K562 (cell line): ENCODE measurements around the gene CMIP. TPM values are rescaled to one million over a fixed set of nuclear protein-coding genes. Genes with fewer than 3 reads are reported as not detected.

ENCODE experiments used
- ADNP ChIP-seq: fragments of 200-800 bp; sonication (Bioruptor generic); IDR thresholded peaks from 2 replicates; pipeline ENCODE4 v1.6.1; 2016; ENCODE audit warnings: missing genetic modification characterization, missing compliant biosample characterization
- ARHGAP35 ChIP-seq: fragments of 450-650 bp; IDR thresholded peaks from 2 replicates; pipeline ENCODE4 v1.6.1; 2018; ENCODE audit not compliant: partially characterized antibody
- ATF7 ChIP-seq: fragments of 450-650 bp; IDR thresholded peaks from 2 replicates; pipeline ENCODE4 v1.7.1; 2014; ENCODE audit warnings: mild to moderate bottlenecking, moderate library complexity
- BRF1 ChIP-seq: IDR thresholded peaks from 3 replicates; pipeline ENCODE4 v1.6.1; 2011; ENCODE audit warnings: borderline replicate concordance, mild to moderate bottlenecking; ENCODE audit not compliant: insufficient read length; ENCODE audit errors: extremely low read depth
- ELF1 ChIP-seq: fragments of 200-800 bp; sonication (Bioruptor generic); IDR thresholded peaks from 2 replicates; pipeline ENCODE4 v1.6.1; 2016; ENCODE audit warnings: missing genetic modification characterization, missing compliant biosample characterization
- ELF2 ChIP-seq: fragments of 250-450 bp; sonication (Bioruptor Pico); IDR thresholded peaks from 2 replicates; pipeline ENCODE4 v1.5.0; 2021; ENCODE audit warnings: mild to moderate bottlenecking
- FOXP4 ChIP-seq: sonication (generic); formaldehyde crosslinking; IDR thresholded peaks from 2 replicates; pipeline ENCODE4 v1.8.0; 2022; ENCODE audit warnings: mild to moderate bottlenecking, missing genetic modification reagents, borderline replicate concordance
- JUN ChIP-seq, 2 experiments: sonication (generic) in 1 of 2; formaldehyde crosslinking in 1 of 2; IDR thresholded peaks; 2 replicates each; pipeline versions ENCODE4 v1.6.1 to v1.8.0; 2012 to 2022; ENCODE audit warnings: borderline replicate concordance in 2 of 2, mild to moderate bottlenecking in 2 of 2, improper control_type of control experiment in 1 of 2, low read depth in 1 of 2, low read length in 1 of 2, missing genetic modification reagents in 1 of 2
- KLF10 ChIP-seq: fragments of 250-450 bp; sonication (Bioruptor Pico); IDR thresholded peaks from 2 replicates; pipeline ENCODE4 v1.6.1; 2021; ENCODE audit warnings: matching md5 sums
- MEIS2 ChIP-seq: fragments of 450-650 bp; IDR thresholded peaks from 2 replicates; pipeline ENCODE4 v1.6.1; 2014; ENCODE audit warnings: mild to moderate bottlenecking; ENCODE audit not compliant: partially characterized antibody
- MNT ChIP-seq, 2 experiments: fragments of 450-650 bp; conservative IDR thresholded peaks; 2 replicates each; pipeline ENCODE4 v1.6.1; 2017; ENCODE audit warnings: mild to moderate bottlenecking in 2 of 2, moderate library complexity in 2 of 2
- NFE2 ChIP-seq: IDR thresholded peaks from 2 replicates; pipeline ENCODE4 v1.6.1; 2014; ENCODE audit warnings: antibody characterized with exemption, low read depth
- NR2C1 ChIP-seq, 2 experiments: fragments of 450-650 bp; IDR thresholded peaks; 2 replicates each; pipeline ENCODE4 v1.6.1; 2017; ENCODE audit warnings: mild to moderate bottlenecking in 2 of 2, antibody characterized with exemption in 1 of 2, inconsistent platforms in 1 of 2, missing compliant biosample characterization in 1 of 2, missing genetic modification characterization in 1 of 2
- PML ChIP-seq: IDR thresholded peaks from 2 replicates; pipeline ENCODE4 v1.6.1; 2012; ENCODE audit warnings: low read length, inconsistent platforms
- PYGO2 ChIP-seq: fragments of 450-650 bp; IDR thresholded peaks from 2 replicates; pipeline ENCODE4 v1.6.1; 2016; ENCODE audit warnings: mild to moderate bottlenecking, missing genetic modification characterization, moderate library complexity, missing compliant biosample characterization
- RUNX1 ChIP-seq: sonication (generic); IDR thresholded peaks from 2 replicates; pipeline ENCODE4 v1.6.1; 2016; ENCODE audit warnings: antibody characterized with exemption, low read depth
- U2AF1 ChIP-seq: fragments of 200-400 bp; formaldehyde crosslinking; optimal IDR thresholded peaks from 2 replicates; pipeline ENCODE3; 2017; ENCODE audit warnings: mild to moderate bottlenecking, low read depth, low read length, moderate library complexity
- VEZF1 ChIP-seq: fragments of 200-800 bp; sonication (Bioruptor generic); IDR thresholded peaks from 2 replicates; pipeline ENCODE4 v1.6.1; 2017; ENCODE audit warnings: missing genetic modification characterization, missing compliant biosample characterization
- WHSC1 ChIP-seq: IDR thresholded peaks from one replicate; pipeline ENCODE4 v1.6.1; 2012; ENCODE audit warnings: low read length, control low read depth, inconsistent platforms
- ZNF175 ChIP-seq: fragments of 200-800 bp; sonication (Bioruptor generic); IDR thresholded peaks from 2 replicates; pipeline ENCODE4 v1.6.1; 2016; ENCODE audit warnings: low read depth, mild to moderate bottlenecking, missing genetic modification characterization, missing compliant biosample characterization
- ZNF384 ChIP-seq: IDR thresholded peaks from 2 replicates; pipeline ENCODE4 v1.6.1; 2012; ENCODE audit warnings: low read depth, low read length, improper control_type of control experiment
- ZNF445 ChIP-seq: fragments of 250-450 bp; sonication (Bioruptor Pico); IDR thresholded peaks from 2 replicates; pipeline ENCODE4 v1.4.0; 2020; ENCODE audit warnings: low read depth, mild to moderate bottlenecking, moderate library complexity
- ZNF79 ChIP-seq: fragments of 250-450 bp; sonication (Bioruptor Pico); IDR thresholded peaks from 2 replicates; pipeline ENCODE4 v1.4.0; 2020; ENCODE audit warnings: low read depth, mild to moderate bottlenecking, moderate library complexity
- polyA plus RNA-seq, 8 experiments: library from polyadenylated mRNA; depleted of rRNA in 4 of 8; stranded (reverse) in 5 of 8; unstranded in 3 of 8; fragments of >200 nt; fragmentation: Nextera tagmentation in 2 of 8; fragmentation: Illumina TruSeq in 1 of 8; extraction: Ambion mirVana in 2 of 8; extraction: Trizol in 1 of 8; gene quantifications; 2 replicates each; pipeline versions ENCODE4 v1.2.1 to v1.2.3, GENCODE V29; 2011 to 2014; ENCODE audit warnings: inconsistent platforms in 1 of 8, missing spikeins in 1 of 8
- total RNA-seq, 7 experiments: library from RNA; depleted of rRNA in 6 of 7; stranded (reverse); fragments of >200 nt in 6 of 7; fragmentation: Illumina TruSeq in 2 of 7; extraction: Trizol in 2 of 7; gene quantifications; 2 replicates each; pipeline versions ENCODE4 v1.2.1 to v1.2.3, GENCODE V29; 2011 to 2021; ENCODE audit warnings: low replicate concordance in 1 of 7

Gene CMIP
- total and polyA plus RNA-seq, 9 of the 15 experiments (the other 6 are each of a cell fraction or from before 2014, with no cell fraction given): 0.94 to 82.5 (median 10.3) TPM

- TF ChIP-seq ARHGAP35: no peak
- peak; percentile 79 for TF ChIP-seq NFE2
- no peak for TF ChIP-seq PML
- TF ChIP-seq BRF1: no peak
- no peak for TF ChIP-seq ZNF384
- peak; percentile 81 for TF ChIP-seq WHSC1
- TF ChIP-seq ADNP (tag): peak; percentile 76
- no peak for TF ChIP-seq PYGO2
- peak; percentile 61; the same call in 1 of the 2 replicates for TF ChIP-seq ATF7
- no peak for TF ChIP-seq ZNF79 (CRISPR knock-in tag)
- TF ChIP-seq VEZF1: peak; percentile 91
- no peak for TF ChIP-seq ZNF445 (CRISPR knock-in tag)
- TF ChIP-seq MEIS2: peak; percentile 57
- no peak for TF ChIP-seq ELF2 (CRISPR knock-in tag)
- TF ChIP-seq RUNX1: no peak
- no peak for TF ChIP-seq NR2C1 (IDR thresholded peaks at IDR 0.05)
- TF ChIP-seq NR2C1 (tag; IDR thresholded peaks at IDR 0.05): peak; percentile 15; the same call in 1 of the 2 replicates
- TF ChIP-seq JUN (IDR thresholded peaks at IDR 0.05; ENCODE audit: borderline replicate concordance, low read depth, low read length): peak; percentile 94
- TF ChIP-seq JUN (CRISPR knock-in tag; IDR thresholded peaks at IDR 0.05; ENCODE audit: borderline replicate concordance): 0 out of 2 replicates have a peak, but pooled peaks have one; percentile 15
- peak; percentile 60; the same call in 1 of the 2 replicates for TF ChIP-seq FOXP4 (CRISPR knock-in tag)
- no peak for TF ChIP-seq U2AF1
- TF ChIP-seq ELF1 (tag): no peak
- peak in 1 of 2 experiments; percentile 36; a peak in 2 of 4 replicates for TF ChIP-seq MNT (conservative IDR thresholded peaks at IDR 0.05)
- peak; percentile 92 for TF ChIP-seq ZNF175 (CRISPR knock-in tag)
- TF ChIP-seq KLF10 (CRISPR knock-in tag): 0 out of 2 replicates have a peak, but pooled peaks have one; percentile 40
Observed at GRCh38 chr16:81632392-81633146, 188.0 kb downstream of the CMIP start (continued).
